ENCODE data around the gene PLCB3. TPM values are rescaled to one million over a fixed set of nuclear protein-coding genes. Genes with fewer than 3 reads are reported as not detected.

Gene PLCB3
- total and polyA plus RNA-seq, 12 donors: 5.0 to 89.5 (median 41.2) TPM

DNA sequence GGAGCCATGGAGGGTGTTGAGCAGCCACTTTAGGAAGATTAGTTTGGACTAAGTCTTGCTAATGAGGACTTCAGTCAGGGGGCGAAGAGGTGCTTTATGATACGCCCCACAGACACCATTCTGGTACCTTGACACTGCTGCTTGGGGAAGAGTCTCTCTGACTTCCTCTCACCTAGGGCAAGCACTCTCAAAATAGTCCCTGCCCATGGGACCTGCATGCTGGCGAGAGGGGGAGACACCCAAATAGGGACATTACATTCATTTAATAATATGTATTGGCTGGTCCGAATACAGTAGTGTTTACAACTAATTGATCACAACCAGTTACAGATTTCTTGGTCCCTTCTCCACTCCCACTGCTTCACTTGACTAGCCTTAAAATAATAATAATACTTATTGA is 44.4 kb downstream of the PLCB3 start:
- Histone ChIP-seq H3K9me3 (replicated peaks in 1 of 3) (no peaks in the 10 kb centered on the region), H3K4me1 (replicated peaks in 1 of 2) (peaks cover 18 to 30% of the 10 kb centered on the region in 2 donors), H3K27ac (no peak overlapping the region), H3K27me3 (peaks cover 63% of the 10 kb centered on the region), H3K36me3 (replicated peaks in 1 of 2) (no peaks in the 10 kb centered on the region), H3K4me3 (no peak overlapping the region)
- no peak for DNase-seq
- WGBS, 4 donors: 80 to 94% (median 87%) methylated on average over 4 of the region's 4 CpGs
- intact Hi-C loops (cut with DNase I): loop anchor here in 1 of 2 donors (5.0 to 10.0 kb wide), 2 partner anchors 88 to 291 kb away; partner anchors contain the start of gene FERMT3
- TF ChIP-seq, protein P1, sequence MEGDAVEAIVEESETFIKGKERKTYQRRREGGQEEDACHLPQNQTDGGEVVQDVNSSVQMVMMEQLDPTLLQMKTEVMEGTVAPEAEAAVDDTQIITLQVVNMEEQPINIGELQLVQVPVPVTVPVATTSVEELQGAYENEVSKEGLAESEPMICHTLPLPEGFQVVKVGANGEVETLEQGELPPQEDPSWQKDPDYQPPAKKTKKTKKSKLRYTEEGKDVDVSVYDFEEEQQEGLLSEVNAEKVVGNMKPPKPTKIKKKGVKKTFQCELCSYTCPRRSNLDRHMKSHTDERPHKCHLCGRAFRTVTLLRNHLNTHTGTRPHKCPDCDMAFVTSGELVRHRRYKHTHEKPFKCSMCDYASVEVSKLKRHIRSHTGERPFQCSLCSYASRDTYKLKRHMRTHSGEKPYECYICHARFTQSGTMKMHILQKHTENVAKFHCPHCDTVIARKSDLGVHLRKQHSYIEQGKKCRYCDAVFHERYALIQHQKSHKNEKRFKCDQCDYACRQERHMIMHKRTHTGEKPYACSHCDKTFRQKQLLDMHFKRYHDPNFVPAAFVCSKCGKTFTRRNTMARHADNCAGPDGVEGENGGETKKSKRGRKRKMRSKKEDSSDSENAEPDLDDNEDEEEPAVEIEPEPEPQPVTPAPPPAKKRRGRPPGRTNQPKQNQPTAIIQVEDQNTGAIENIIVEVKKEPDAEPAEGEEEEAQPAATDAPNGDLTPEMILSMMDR (IDR thresholded peaks at IDR 0.05): no peak
- no peak for TF ChIP-seq POLR2A (IDR thresholded peaks at IDR 0.05)

DNA sequence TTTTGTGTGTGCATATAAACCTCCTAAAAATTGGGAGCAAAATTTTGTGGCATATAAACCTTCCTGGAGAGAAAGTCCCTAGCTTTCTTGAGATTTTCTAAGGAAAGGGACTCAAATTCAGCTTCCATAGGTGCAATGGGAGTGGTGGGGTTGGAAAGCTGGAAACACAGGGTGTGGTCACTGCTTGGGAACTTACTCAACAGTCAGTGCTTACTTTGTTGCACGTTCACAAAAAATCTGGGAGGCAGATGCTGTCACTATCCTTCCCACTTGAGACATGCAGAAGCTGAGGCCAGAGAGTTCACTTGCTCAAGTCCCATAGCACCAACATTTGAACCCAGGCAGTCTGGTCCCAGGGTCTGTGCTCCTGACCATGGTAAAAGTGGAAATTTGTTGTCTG is 44.9 kb downstream of the PLCB3 start:
- TF ChIP-seq, protein P1 (IDR thresholded peaks at IDR 0.05): no peak
- TF ChIP-seq POLR2A (IDR thresholded peaks at IDR 0.05): no peak
- H3K4me3 ChIP-seq: no peak overlapping the region
- H3K27me3 ChIP-seq: peaks cover 59% of the 10 kb centered on the region
- intact Hi-C loops (cut with DNase I): loop anchor here in 1 of 2 donors (5.0 to 10.0 kb wide), 2 partner anchors 89 to 291 kb away; partner anchors contain the start of gene FERMT3
- no peaks in the 10 kb centered on the region for H3K9me3 ChIP-seq (replicated peaks in 1 of 3)
- H3K27ac ChIP-seq: no peak overlapping the region
- peaks cover 20 to 34% of the 10 kb centered on the region in 2 donors for H3K4me1 ChIP-seq (replicated peaks in 1 of 2)
- H3K36me3 ChIP-seq (replicated peaks in 1 of 2): no peaks in the 10 kb centered on the region
- WGBS, 4 donors: 50 to 90% (median 61%) methylated on average over 1 of the region's 1 CpG
- no peak for DNase-seq

DNA sequence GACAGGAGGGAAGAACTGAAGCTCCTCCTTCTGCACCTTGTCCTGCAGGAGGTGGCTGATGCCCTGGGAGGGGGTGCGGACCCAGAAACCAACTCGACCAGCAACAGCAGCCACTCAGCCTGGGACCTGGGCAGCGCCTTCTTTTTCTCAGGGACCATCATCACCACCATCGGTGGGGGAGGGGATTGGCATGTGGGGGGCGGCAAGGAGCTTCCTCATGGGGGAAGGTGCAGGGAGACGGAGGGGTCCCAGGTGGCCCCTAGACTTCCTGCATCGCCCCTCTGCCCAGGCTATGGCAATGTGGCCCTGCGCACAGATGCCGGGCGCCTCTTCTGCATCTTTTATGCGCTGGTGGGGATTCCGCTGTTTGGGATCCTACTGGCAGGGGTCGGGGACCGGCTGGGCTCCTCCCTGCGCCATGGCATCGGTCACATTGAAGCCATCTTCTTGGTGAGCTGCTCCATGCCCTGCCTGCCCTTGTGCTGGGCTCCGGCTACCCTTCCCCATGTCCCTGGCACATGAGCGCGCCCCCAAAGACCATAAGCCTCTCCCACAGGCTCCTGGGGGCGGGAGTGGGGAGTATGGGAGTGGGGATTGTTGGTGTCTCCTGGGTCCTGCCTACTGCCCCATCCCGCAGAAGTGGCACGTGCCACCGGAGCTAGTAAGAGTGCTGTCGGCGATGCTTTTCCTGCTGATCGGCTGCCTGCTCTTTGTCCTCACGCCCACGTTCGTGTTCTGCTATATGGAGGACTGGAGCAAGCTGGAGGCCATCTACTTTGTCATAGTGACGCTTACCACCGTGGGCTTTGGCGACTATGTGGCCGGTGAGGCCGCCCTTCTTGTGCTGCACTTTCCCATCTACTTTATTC is 45.7 kb downstream of the PLCB3 start:
- Histone ChIP-seq H3K27ac (no peak overlapping the region), H3K36me3 (replicated peaks in 1 of 2) (no peaks in the 10 kb centered on the region), H3K9me3 (replicated peaks in 1 of 3) (no peaks in the 10 kb centered on the region), H3K27me3 (peaks cover 50% of the 10 kb centered on the region), H3K4me3 (no peak overlapping the region), H3K4me1 (replicated peaks in 1 of 2) (peaks cover 20 to 31% of the 10 kb centered on the region in 2 donors)
- TF ChIP-seq, protein P1 (IDR thresholded peaks at IDR 0.05): no peak
- no peak for TF ChIP-seq POLR2A (IDR thresholded peaks at IDR 0.05)
- intact Hi-C loops (cut with DNase I): loop anchor here in 1 of 2 donors (5.0 to 10.0 kb wide), 2 partner anchors 90 to 292 kb away; partner anchors contain the start of gene FERMT3
- 17 to 22% (median 20%) methylated on average over 11 to 34 of the region's 34 CpGs for WGBS, 4 donors
- no peak for DNase-seq

DNA sequence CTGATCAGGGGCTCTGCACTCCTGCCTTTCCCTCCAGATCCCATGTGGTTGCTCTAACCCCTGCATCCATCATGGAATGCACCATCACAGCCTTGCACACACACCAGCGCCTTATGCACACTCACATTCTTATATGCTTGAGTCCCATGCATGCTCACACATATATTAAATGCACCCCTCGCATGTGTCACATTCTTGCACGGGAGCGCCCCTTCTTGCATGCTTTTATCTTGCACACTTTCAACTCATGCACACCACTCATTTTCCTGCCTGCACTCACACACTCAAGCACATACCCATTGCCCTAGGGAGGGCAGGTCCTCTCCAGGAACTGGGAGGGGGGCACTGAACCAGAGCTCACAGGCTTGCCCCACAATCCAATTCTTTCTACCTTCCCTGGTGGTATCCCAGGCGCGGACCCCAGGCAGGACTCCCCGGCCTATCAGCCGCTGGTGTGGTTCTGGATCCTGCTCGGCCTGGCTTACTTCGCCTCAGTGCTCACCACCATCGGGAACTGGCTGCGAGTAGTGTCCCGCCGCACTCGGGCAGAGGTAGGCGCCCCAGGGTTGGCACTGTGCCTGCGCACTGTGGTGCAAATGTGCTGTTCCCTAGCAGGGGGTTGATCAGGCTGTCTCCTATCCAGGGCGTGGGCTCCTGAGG is 46.5 kb downstream of the PLCB3 start:
- no peak overlapping the region for H3K27ac ChIP-seq
- no peak for DNase-seq
- H3K9me3 ChIP-seq (replicated peaks in 1 of 3): no peaks in the 10 kb centered on the region
- H3K4me1 ChIP-seq (replicated peaks in 1 of 2): peaks cover 20 to 25% of the 10 kb centered on the region in 2 donors
- TF ChIP-seq POLR2A (IDR thresholded peaks at IDR 0.05): no peak
- TF ChIP-seq, protein P1 (IDR thresholded peaks at IDR 0.05): no peak
- H3K36me3 ChIP-seq (replicated peaks in 1 of 2): no peaks in the 10 kb centered on the region
- H3K4me3 ChIP-seq: no peak overlapping the region
- H3K27me3 ChIP-seq: peaks cover 43% of the 10 kb centered on the region
- WGBS, 4 donors: 56 to 62% (median 59%) methylated on average over 16 to 18 of the region's 18 CpGs
- intact Hi-C loops (cut with DNase I): loop anchor here in 1 of 2 donors (5.0 to 10.0 kb wide), 2 partner anchors 91 to 293 kb away; partner anchors contain the start of gene FERMT3
